ENCODE results near the gene TFEC.

- TF ChIP-seq CTCF (IDR thresholded peaks at IDR 0.05; ENCODE audit: insufficient read depth, low read length, poor library complexity, severe bottlenecking): no peak
- TF ChIP-seq EZH2phosphoT487 (conservative IDR thresholded peaks at IDR 0.05; ENCODE audit: low read length): no peak
Measured at GRCh38 chr7:116032886-116033285, 2.3 kb upstream of the TFEC start.

Measured in SU-DHL-6 (cell line).